HL-60 (cell line): ENCODE data around the gene RBM33.

ENCODE experiments used
- DNase-seq, 2 experiments: peaks; one replicate each; pipeline ENCODE4 v3.0.0-alpha.2; 2010 to 2020; ENCODE audit warnings: low read depth in 1 of 2, low spot score in 1 of 2
- H3K27ac ChIP-seq: fragments of 250-450 bp; sonication (Bioruptor Pico); replicated peaks from 2 replicates; pipeline ENCODE4 v1.5.1; 2020; ENCODE audit warnings: mild to moderate bottlenecking, moderate library complexity
- H3K27me3 ChIP-seq: fragments of 250-450 bp; sonication (Bioruptor Pico); 2 replicates; pipeline ENCODE4 v1.5.1; 2021; ENCODE audit warnings: mild to moderate bottlenecking, moderate library complexity; ENCODE audit not compliant: insufficient read depth, poor library complexity, severe bottlenecking
- H3K4me3 ChIP-seq: replicated peaks from 2 replicates; pipeline ENCODE4 v1.5.1; 2011; ENCODE audit warnings: mild to moderate bottlenecking, control low read depth, low read length; ENCODE audit not compliant: insufficient read depth
- CTCF ChIP-seq: IDR thresholded peaks from one replicate; pipeline ENCODE4 v1.5.1; 2011; ENCODE audit warnings: low read length, control low read depth, inconsistent platforms; ENCODE audit not compliant: insufficient read depth
- GABPA ChIP-seq: IDR thresholded peaks from 2 replicates; pipeline ENCODE4 v1.6.1; 2012; ENCODE audit warnings: low read depth
- POLR2AphosphoS5 ChIP-seq: IDR thresholded peaks from 2 replicates; pipeline ENCODE4 v1.6.1; 2012; ENCODE audit warnings: low read depth
- REST ChIP-seq: IDR thresholded peaks from 2 replicates; pipeline ENCODE4 v1.6.1; 2012; ENCODE audit warnings: low read depth; ENCODE audit not compliant: insufficient replicate concordance
- SPI1 ChIP-seq: IDR thresholded peaks from 2 replicates; pipeline ENCODE4 v1.6.1; 2012; ENCODE audit warnings: low read depth, mild to moderate bottlenecking, borderline replicate concordance

RBM33 gene

GRCh38 chr7:155728116-155728515 lies 83.7 kb downstream of the RBM33 start:
- H3K27ac ChIP-seq, result no peak overlapping the region
- no peak for DNase-seq
- H3K27me3 ChIP-seq, result no peaks in the 10 kb centered on the region
- TF ChIP-seq POLR2AphosphoS5, result no peak
- no peak for TF ChIP-seq REST
- TF ChIP-seq CTCF, result no peak
- no peak for TF ChIP-seq GABPA
- TF ChIP-seq SPI1, result no peak
- H3K4me3 ChIP-seq, result no peak overlapping the region

GRCh38 chr7:155729847-155730246 lies 85.4 kb downstream of the RBM33 start:
- Histone ChIP-seq H3K27me3 (no peaks in the 10 kb centered on the region), H3K4me3 (no peak overlapping the region), H3K27ac (no peak overlapping the region)
- TF ChIP-seq SPI1, result no peak
- no peak for TF ChIP-seq CTCF
- no peak for TF ChIP-seq GABPA
- TF ChIP-seq REST, result no peak
- no peak for TF ChIP-seq POLR2AphosphoS5
- DNase-seq, result no peak

GRCh38 chr7:155731380-155731779 lies 86.9 kb downstream of the RBM33 start:
- Histone ChIP-seq H3K27me3 (no peaks in the 10 kb centered on the region), H3K4me3 (no peak overlapping the region), H3K27ac (no peak overlapping the region)
- no peak for DNase-seq
- TF ChIP-seq REST, result no peak
- TF ChIP-seq CTCF, result no peak
- TF ChIP-seq SPI1, result no peak
- no peak for TF ChIP-seq POLR2AphosphoS5
- TF ChIP-seq GABPA, result no peak
